OCI-LY7 (cell line): ENCODE results near the gene ABR.

Experiments
- EZH2phosphoT487 ChIP-seq: fragments of 200-600 bp; sonication (generic); IDR thresholded peaks from 2 replicates; pipeline ENCODE4 v1.6.1; 2018; ENCODE audit warnings: low read depth, borderline replicate concordance, mild to moderate bottlenecking, mixed run types, antibody characterized with exemption, low read length, moderate library complexity, mixed read lengths
- TF ChIP-seq, protein P1 (sequence below): fragments of 200-600 bp; sonication (generic); conservative IDR thresholded peaks from 2 replicates; pipeline ENCODE4 v1.5.1; 2014; ENCODE audit warnings: mild to moderate bottlenecking, antibody characterized with exemption, low read length, moderate library complexity, mixed read lengths

DNA sequence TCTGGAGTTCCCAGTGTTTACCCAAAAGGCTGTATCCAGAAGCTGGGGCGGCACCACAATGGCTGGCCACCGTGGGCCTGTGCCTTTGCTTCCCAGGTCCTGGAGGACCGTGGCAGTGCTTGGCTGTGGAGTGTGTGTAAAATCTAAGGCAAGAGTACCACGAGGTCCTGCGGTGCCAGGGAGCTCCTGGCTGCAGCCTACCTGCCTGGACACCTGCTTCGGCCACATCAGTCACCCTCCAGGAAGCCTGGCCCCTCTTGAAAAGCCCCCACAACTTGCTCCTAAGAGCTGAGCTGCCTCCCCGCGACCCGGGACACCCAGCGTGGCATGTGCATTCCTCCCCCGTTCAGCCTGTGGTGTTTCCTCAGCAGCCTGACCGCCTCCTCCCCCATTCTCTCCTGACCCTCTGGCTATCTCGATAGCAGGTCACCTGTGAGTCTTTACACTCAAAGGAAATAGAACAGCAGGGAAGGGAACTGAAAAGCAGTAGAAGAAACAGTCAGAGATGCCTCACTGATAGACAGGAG lies 174.9 kb downstream of the ABR start:
- TF ChIP-seq, protein P1, sequence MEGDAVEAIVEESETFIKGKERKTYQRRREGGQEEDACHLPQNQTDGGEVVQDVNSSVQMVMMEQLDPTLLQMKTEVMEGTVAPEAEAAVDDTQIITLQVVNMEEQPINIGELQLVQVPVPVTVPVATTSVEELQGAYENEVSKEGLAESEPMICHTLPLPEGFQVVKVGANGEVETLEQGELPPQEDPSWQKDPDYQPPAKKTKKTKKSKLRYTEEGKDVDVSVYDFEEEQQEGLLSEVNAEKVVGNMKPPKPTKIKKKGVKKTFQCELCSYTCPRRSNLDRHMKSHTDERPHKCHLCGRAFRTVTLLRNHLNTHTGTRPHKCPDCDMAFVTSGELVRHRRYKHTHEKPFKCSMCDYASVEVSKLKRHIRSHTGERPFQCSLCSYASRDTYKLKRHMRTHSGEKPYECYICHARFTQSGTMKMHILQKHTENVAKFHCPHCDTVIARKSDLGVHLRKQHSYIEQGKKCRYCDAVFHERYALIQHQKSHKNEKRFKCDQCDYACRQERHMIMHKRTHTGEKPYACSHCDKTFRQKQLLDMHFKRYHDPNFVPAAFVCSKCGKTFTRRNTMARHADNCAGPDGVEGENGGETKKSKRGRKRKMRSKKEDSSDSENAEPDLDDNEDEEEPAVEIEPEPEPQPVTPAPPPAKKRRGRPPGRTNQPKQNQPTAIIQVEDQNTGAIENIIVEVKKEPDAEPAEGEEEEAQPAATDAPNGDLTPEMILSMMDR = no peak
- no peak for TF ChIP-seq EZH2phosphoT487
